Keratinocyte (primary cell): ENCODE results near the gene PPP1R18. TPM values are rescaled to one million over a fixed set of nuclear protein-coding genes. Genes with fewer than 3 reads are reported as not detected.

Experiments
- DNase-seq: peaks from one replicate; pipeline ENCODE4 v3.0.0-alpha.2; 2011; ENCODE audit warnings: low read depth, missing footprints, low spot score
- FAIRE-seq: peaks from 2 replicates; lab custom pipeline; 2011; peaks lifted over from hg19 to GRCh38; lab: Jason Lieb, UNC
- H2AFZ ChIP-seq: 2 replicates; pipeline ENCODE4 v1.6.0; 2012; ENCODE audit warnings: low read length, control low read depth, inconsistent platforms; ENCODE audit not compliant: control insufficient read depth
- H3K27ac ChIP-seq: 2 replicates; pipeline ENCODE4 v1.5.1; 2011; ENCODE audit warnings: low read length; ENCODE audit not compliant: control insufficient read depth, insufficient read depth
- H3K27me3 ChIP-seq: 3 replicates; pipeline ENCODE4 v1.6.0; 2011; ENCODE audit warnings: low read length; ENCODE audit not compliant: control insufficient read depth, insufficient read depth; ENCODE audit errors: extremely low read depth
- H3K36me3 ChIP-seq, 2 experiments: 2 replicates in 1 of 2; 3 replicates in 1 of 2; pipeline ENCODE4 v1.5.1; 2011; ENCODE audit warnings: low read length in 2 of 2, mild to moderate bottlenecking in 1 of 2; ENCODE audit not compliant: control insufficient read depth in 2 of 2, insufficient read depth in 2 of 2; ENCODE audit errors: extremely low read depth in 1 of 2
- H3K4me1 ChIP-seq: 3 replicates; pipeline ENCODE4 v1.5.1; 2011; ENCODE audit warnings: low read length; ENCODE audit not compliant: control insufficient read depth, insufficient read depth; ENCODE audit errors: extremely low read depth
- H3K4me2 ChIP-seq: 3 replicates; pipeline ENCODE4 v1.6.0; 2011; ENCODE audit warnings: low read depth, low read length; ENCODE audit not compliant: control insufficient read depth, insufficient read depth; ENCODE audit errors: extremely low read depth
- H3K4me3 ChIP-seq, 3 experiments: fragments of 200-600 bp in 1 of 3; sonication (generic) in 1 of 3; 2 replicates in 2 of 3; 3 replicates in 1 of 3; pipeline ENCODE4 v1.5.1; 2011 to 2016; ENCODE audit warnings: low read length in 3 of 3, mild to moderate bottlenecking in 3 of 3, control low read depth in 2 of 3, inconsistent platforms in 1 of 3, low read depth in 1 of 3, mixed read lengths in 1 of 3, mixed run types in 1 of 3, moderate library complexity in 1 of 3; ENCODE audit not compliant: control insufficient read depth in 2 of 3, insufficient read depth in 2 of 3; ENCODE audit errors: extremely low read depth in 1 of 3
- H3K79me2 ChIP-seq: 2 replicates; pipeline ENCODE4 v1.6.0; 2012; ENCODE audit warnings: low read length; ENCODE audit not compliant: control insufficient read depth, insufficient read depth
- H3K9ac ChIP-seq: 3 replicates; pipeline ENCODE4 v1.6.0; 2011; ENCODE audit warnings: low read length; ENCODE audit not compliant: control insufficient read depth, insufficient read depth; ENCODE audit errors: extremely low read depth
- H3K9me1 ChIP-seq: 3 replicates; pipeline ENCODE4 v1.6.0; 2011; ENCODE audit warnings: low read length; ENCODE audit not compliant: control insufficient read depth, insufficient read depth; ENCODE audit errors: extremely low read depth
- H3K9me3 ChIP-seq: 2 replicates; pipeline ENCODE4 v1.5.1; 2012; ENCODE audit warnings: low read depth, low read length; ENCODE audit not compliant: control insufficient read depth
- H4K20me1 ChIP-seq: 3 replicates; pipeline ENCODE4 v1.6.0; 2011; ENCODE audit warnings: low read length; ENCODE audit not compliant: control insufficient read depth, insufficient read depth; ENCODE audit errors: extremely low read depth
- CTCF ChIP-seq, 3 experiments: IDR thresholded peaks in 1 of 3; conservative IDR thresholded peaks in 1 of 3; optimal IDR thresholded peaks in 1 of 3; 2 replicates in 2 of 3; 3 replicates in 1 of 3; pipeline versions ENCODE3 to v1.5.1; 2011; ENCODE audit warnings: low read length in 3 of 3, mild to moderate bottlenecking in 3 of 3, moderate library complexity in 2 of 3, control low read depth in 1 of 3, inconsistent platforms in 1 of 3; ENCODE audit not compliant: insufficient read depth in 2 of 3; ENCODE audit errors: extremely low read depth in 1 of 3
- EZH2 ChIP-seq: IDR thresholded peaks from one replicate; pipeline ENCODE4 v1.6.1; 2012; ENCODE audit warnings: inconsistent platforms, mild to moderate bottlenecking, low read length, moderate library complexity
- dilution Hi-C: fragments of 300-500 bp; cut with MboI; formaldehyde crosslinking; loops from one replicate; pipeline ENCODE4 v1.7.0; 2020; ENCODE audit warnings: low sequenced_read_pairs; ENCODE audit not compliant: extremely low pct_ligation_motif_present
- polyA plus RNA-seq, 5 experiments: library from polyadenylated mRNA; depleted of rRNA in 3 of 5; stranded (reverse) in 3 of 5; stranded (forward) in 1 of 5; unstranded in 1 of 5; fragments of >200 nt; gene quantifications; 1 replicate in 1 of 5; 2 replicates in 3 of 5; 3 replicates in 1 of 5; pipeline versions ENCODE4 v1.2.1 to v1.2.3, GENCODE V29; 2011 to 2012; ENCODE audit warnings: missing spikeins in 2 of 5, low read depth in 1 of 5, low replicate concordance in 1 of 5

The PPP1R18 gene
- polyA plus RNA-seq, 1 donor (not counting 4 experiments of a cell fraction or from before 2014, with no cell fraction given): 88.9 TPM

- no peaks in the 10 kb centered on the region for H3K9me1 ChIP-seq
- no peak overlapping the region for H3K9ac ChIP-seq
- dilution Hi-C loops: no loop called here
- no peak overlapping the region for H3K4me2 ChIP-seq
- peaks cover under 1% of the 10 kb centered on the region for H3K4me1 ChIP-seq
- no peaks in the 10 kb centered on the region for H3K9me3 ChIP-seq
- H3K4me3 ChIP-seq: no peak overlapping the region
- H4K20me1 ChIP-seq: no peaks in the 10 kb centered on the region
- no peak for TF ChIP-seq EZH2
- no peak for TF ChIP-seq CTCF (optimal IDR thresholded peaks at IDR 0.05 in 1 of 3, IDR thresholded peaks at IDR 0.05 in 1 of 3, conservative IDR thresholded peaks at IDR 0.05 in 1 of 3; ENCODE audit: extremely low read depth in 1 of 3, insufficient read depth in 2 of 3, low read length in 3 of 3)
- DNase-seq (no peak), FAIRE-seq (no peak)
- H3K79me2 ChIP-seq: no peaks in the 10 kb centered on the region
- peaks cover 6 to 8% of the 10 kb centered on the region in 2 experiments for H3K36me3 ChIP-seq
- no peaks in the 10 kb centered on the region for H3K27me3 ChIP-seq
- H3K27ac ChIP-seq: no peak overlapping the region
- H2AFZ ChIP-seq: no peak overlapping the region
These were observed 13.9 kb upstream of the PPP1R18 start for GRCh38 chr6:30700340-30700739.

GRCh38 chr6:30696432-30696831 lies 10.0 kb upstream of the PPP1R18 start:
- DNase-seq: no peak
- Histone ChIP-seq H3K4me3 (no peak overlapping the region), H4K20me1 (no peaks in the 10 kb centered on the region), H3K4me2 (no peak overlapping the region), H3K36me3 (no peaks in the 10 kb centered on the region), H3K9me3 (no peaks in the 10 kb centered on the region), H3K9me1 (no peaks in the 10 kb centered on the region), H3K79me2 (no peaks in the 10 kb centered on the region), H3K9ac (no peak overlapping the region), H3K27me3 (no peaks in the 10 kb centered on the region), H3K27ac (no peak overlapping the region), H3K4me1 (peaks cover 10% of the 10 kb centered on the region), H2AFZ (no peak overlapping the region)
- dilution Hi-C loops: no loop called here
- FAIRE-seq: no peak
- TF ChIP-seq CTCF (optimal IDR thresholded peaks at IDR 0.05 in 1 of 3, IDR thresholded peaks at IDR 0.05 in 1 of 3, conservative IDR thresholded peaks at IDR 0.05 in 1 of 3; ENCODE audit: extremely low read depth in 1 of 3, insufficient read depth in 2 of 3, low read length in 3 of 3) (no peak), EZH2 (no peak)
